K562 (cell line): ENCODE results near the gene TTL. TPM values are rescaled to one million over a fixed set of nuclear protein-coding genes. Genes with fewer than 3 reads are reported as not detected.

ENCODE experiments used
- CC2D1A ChIP-seq: fragments of 450-650 bp; IDR thresholded peaks from 2 replicates; pipeline ENCODE4 v1.6.1; 2017; ENCODE audit warnings: mild to moderate bottlenecking
- CHAMP1 ChIP-seq: fragments of 450-650 bp; IDR thresholded peaks from 2 replicates; pipeline ENCODE4 v1.6.1; 2016; ENCODE audit warnings: mild to moderate bottlenecking
- CHD1 ChIP-seq: fragments of 200-600 bp; sonication (generic); IDR thresholded peaks from one replicate; pipeline ENCODE4 v1.6.1; 2012; ENCODE audit warnings: mild to moderate bottlenecking, moderate library complexity, low read length, inconsistent platforms
- CREB1 ChIP-seq, 2 experiments: sonication (generic) in 1 of 2; formaldehyde crosslinking in 1 of 2; IDR thresholded peaks; 2 replicates each; pipeline versions ENCODE4 v1.6.1 to v1.8.0; 2012 to 2022; ENCODE audit warnings: inconsistent platforms in 1 of 2, mild to moderate bottlenecking in 1 of 2, missing genetic modification reagents in 1 of 2, moderate library complexity in 1 of 2
- CTCF ChIP-seq, 3 experiments: IDR thresholded peaks in 2 of 3; conservative IDR thresholded peaks in 1 of 3; 2 replicates each; pipeline ENCODE4 v1.5.1; 2011 to 2012; ENCODE audit warnings: low read length in 3 of 3, mild to moderate bottlenecking in 3 of 3, control low read depth in 2 of 3, improper control_type of control experiment in 1 of 3, inconsistent platforms in 1 of 3, low read depth in 1 of 3, mixed read lengths in 1 of 3, moderate library complexity in 1 of 3; ENCODE audit not compliant: insufficient read depth in 2 of 3
- FOXK2 ChIP-seq, 2 experiments: fragments of 450-650 bp; IDR thresholded peaks in 1 of 2; conservative IDR thresholded peaks in 1 of 2; 2 replicates each; pipeline ENCODE4 v1.6.1; 2016; ENCODE audit warnings: low read depth in 2 of 2, mild to moderate bottlenecking in 1 of 2
- NBN ChIP-seq: fragments of 450-650 bp; IDR thresholded peaks from 2 replicates; pipeline ENCODE4 v1.6.1; 2016; ENCODE audit warnings: low read depth, mild to moderate bottlenecking
- NCOA6 ChIP-seq: fragments of 450-650 bp; IDR thresholded peaks from 2 replicates; pipeline ENCODE4 v1.6.1; 2017; ENCODE audit warnings: mild to moderate bottlenecking
- NELFE ChIP-seq: IDR thresholded peaks from 2 replicates; pipeline ENCODE4 v1.6.1; 2011; ENCODE audit warnings: mild to moderate bottlenecking; ENCODE audit not compliant: insufficient read depth, insufficient read length
- RAD21 ChIP-seq, 2 experiments: fragments of 250-450 bp in 1 of 2; fragments of 450-650 bp in 1 of 2; sonication (Bioruptor Pico) in 1 of 2; formaldehyde crosslinking in 1 of 2; IDR thresholded peaks in 1 of 2; conservative IDR thresholded peaks in 1 of 2; 2 replicates each; pipeline versions ENCODE4 v1.4.0 to v1.8.0; 2020 to 2022; ENCODE audit warnings: mild to moderate bottlenecking in 2 of 2, moderate library complexity in 1 of 2
- SAFB2 ChIP-seq: fragments of 200-400 bp; formaldehyde crosslinking; IDR thresholded peaks from 2 replicates; pipeline ENCODE4 v1.6.1; 2018; ENCODE audit warnings: borderline replicate concordance, low read length, low read depth, moderate library complexity; ENCODE audit not compliant: severe bottlenecking
- SUPT5H ChIP-seq: fragments of 450-650 bp; IDR thresholded peaks from 2 replicates; pipeline ENCODE4 v1.6.1; 2016
- TARDBP ChIP-seq: fragments of 450-650 bp; IDR thresholded peaks from 2 replicates; pipeline ENCODE4 v1.6.1; 2016
- TCF7 ChIP-seq: sonication (generic); IDR thresholded peaks from 2 replicates; pipeline ENCODE4 v1.6.1; 2016; ENCODE audit warnings: antibody characterized with exemption, borderline replicate concordance
- ZNF232 ChIP-seq: sonication (generic); formaldehyde crosslinking; IDR thresholded peaks from 2 replicates; pipeline ENCODE4 v1.8.0; 2022; ENCODE audit warnings: mild to moderate bottlenecking, missing genetic modification reagents
- polyA plus RNA-seq, 8 experiments: library from polyadenylated mRNA; depleted of rRNA in 4 of 8; stranded (reverse) in 5 of 8; unstranded in 3 of 8; fragments of >200 nt; fragmentation: Nextera tagmentation in 2 of 8; fragmentation: Illumina TruSeq in 1 of 8; extraction: Ambion mirVana in 2 of 8; extraction: Trizol in 1 of 8; gene quantifications; 2 replicates each; pipeline versions ENCODE4 v1.2.1 to v1.2.3, GENCODE V29; 2011 to 2014; ENCODE audit warnings: inconsistent platforms in 1 of 8, missing spikeins in 1 of 8
- total RNA-seq, 7 experiments: library from RNA; depleted of rRNA in 6 of 7; stranded (reverse); fragments of >200 nt in 6 of 7; fragmentation: Illumina TruSeq in 2 of 7; extraction: Trizol in 2 of 7; gene quantifications; 2 replicates each; pipeline versions ENCODE4 v1.2.1 to v1.2.3, GENCODE V29; 2011 to 2021; ENCODE audit warnings: low replicate concordance in 1 of 7
- TF ChIP-seq, protein P1 (sequence below): fragments of 250-450 bp; sonication (Bioruptor Pico); IDR thresholded peaks from 2 replicates; pipeline ENCODE4 v1.5.0; 2020; ENCODE audit warnings: mild to moderate bottlenecking
- TF ChIP-seq, protein P2 (sequence below): fragments of 450-650 bp; formaldehyde crosslinking; IDR thresholded peaks from 2 replicates; pipeline ENCODE4 v1.4.0; 2020; ENCODE audit warnings: mild to moderate bottlenecking, moderate library complexity

Gene TTL
- total and polyA plus RNA-seq, 9 of the 15 experiments (the other 6 are each of a cell fraction or from before 2014, with no cell fraction given): 9.4 to 54.4 (median 34.9) TPM

GRCh38 chr2:112582314-112582746, 100.4 kb downstream of the TTL start (continued):
- TF ChIP-seq CTCF (IDR thresholded peaks at IDR 0.05 in 2 of 3, conservative IDR thresholded peaks at IDR 0.05 in 1 of 3; ENCODE audit: insufficient read depth in 2 of 3, low read depth in 1 of 3, low read length in 3 of 3) (peak; percentile 47 to 74 (median 49)), TCF7 (no peak), CHAMP1 (no peak), NBN (no peak), FOXK2 (conservative IDR thresholded peaks at IDR 0.05 in 1 of 2, IDR thresholded peaks at IDR 0.05 in 1 of 2; ENCODE audit: low read depth in 2 of 2) (peak in 1 of 2 experiments; percentile 58; a peak in 1 of 4 replicates), NCOA6 (no peak), CC2D1A (peak; percentile 56), CREB1 (IDR thresholded peaks at IDR 0.05) (peak; percentile 11; the same call in 1 of the 2 replicates), CREB1 (CRISPR knock-in tag; IDR thresholded peaks at IDR 0.05) (no peak), TARDBP (no peak), ZNF232 (CRISPR knock-in tag) (no peak), SAFB2 (no peak), SUPT5H (0 out of 2 replicates have a peak, but pooled peaks have one; percentile 21), CHD1 (no peak), RAD21 (CRISPR knock-in tag; conservative IDR thresholded peaks at IDR 0.05 in 1 of 2, IDR thresholded peaks at IDR 0.05 in 1 of 2) (peak; percentile 70 to 82), NELFE (no peak)
- TF ChIP-seq, protein P1, sequence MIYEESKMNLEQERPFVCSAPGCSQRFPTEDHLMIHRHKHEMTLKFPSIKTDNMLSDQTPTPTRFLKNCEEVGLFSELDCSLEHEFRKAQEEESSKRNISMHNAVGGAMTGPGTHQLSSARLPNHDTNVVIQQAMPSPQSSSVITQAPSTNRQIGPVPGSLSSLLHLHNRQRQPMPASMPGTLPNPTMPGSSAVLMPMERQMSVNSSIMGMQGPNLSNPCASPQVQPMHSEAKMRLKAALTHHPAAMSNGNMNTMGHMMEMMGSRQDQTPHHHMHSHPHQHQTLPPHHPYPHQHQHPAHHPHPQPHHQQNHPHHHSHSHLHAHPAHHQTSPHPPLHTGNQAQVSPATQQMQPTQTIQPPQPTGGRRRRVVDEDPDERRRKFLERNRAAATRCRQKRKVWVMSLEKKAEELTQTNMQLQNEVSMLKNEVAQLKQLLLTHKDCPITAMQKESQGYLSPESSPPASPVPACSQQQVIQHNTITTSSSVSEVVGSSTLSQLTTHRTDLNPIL (CRISPR knock-in tag): no peak
- TF ChIP-seq, protein P2, sequence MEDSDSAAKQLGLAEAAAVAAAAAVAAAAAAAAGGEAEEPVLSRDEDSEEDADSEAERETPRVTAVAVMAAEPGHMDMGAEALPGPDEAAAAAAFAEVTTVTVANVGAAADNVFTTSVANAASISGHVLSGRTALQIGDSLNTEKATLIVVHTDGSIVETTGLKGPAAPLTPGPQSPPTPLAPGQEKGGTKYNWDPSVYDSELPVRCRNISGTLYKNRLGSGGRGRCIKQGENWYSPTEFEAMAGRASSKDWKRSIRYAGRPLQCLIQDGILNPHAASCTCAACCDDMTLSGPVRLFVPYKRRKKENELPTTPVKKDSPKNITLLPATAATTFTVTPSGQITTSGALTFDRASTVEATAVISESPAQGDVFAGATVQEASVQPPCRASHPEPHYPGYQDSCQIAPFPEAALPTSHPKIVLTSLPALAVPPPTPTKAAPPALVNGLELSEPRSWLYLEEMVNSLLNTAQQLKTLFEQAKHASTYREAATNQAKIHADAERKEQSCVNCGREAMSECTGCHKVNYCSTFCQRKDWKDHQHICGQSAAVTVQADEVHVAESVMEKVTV: peak; percentile 53; the same call in 1 of the 2 replicates
